Fibroblast of mammary gland (primary cell): Measurements from ENCODE around the gene TMEM134.

Experiments
- DNase-seq: peaks from one replicate; pipeline ENCODE4 v3.0.0-alpha.2; 2010; ENCODE audit warnings: low read depth
- H3K4me3 ChIP-seq: 2 replicates; pipeline ENCODE4 v1.5.1; 2011; ENCODE audit warnings: low read depth, mild to moderate bottlenecking, low read length, moderate library complexity; ENCODE audit not compliant: control insufficient read depth
- CTCF ChIP-seq: conservative IDR thresholded peaks from 2 replicates; pipeline ENCODE4 v1.5.1; 2011; ENCODE audit warnings: low read depth, low read length, inconsistent platforms; ENCODE audit not compliant: control insufficient read depth, insufficient read depth

TMEM134 gene

GRCh38 chr11:67507864-67508485, 38.9 kb upstream of the TMEM134 start, which contains the start of gene CDK2AP2:
Gene CDK2AP2, minus strand, starts transcription at chr11:67508162. Its CDS starts 80 bp downstream, at chr11:67508082.
- no peak for TF ChIP-seq CTCF
- peak; percentile 99 for DNase-seq
- peak within 1 kb of the TSS; percentile 72 for H3K4me3 ChIP-seq

GRCh38 chr11:67507242-67507863, 38.3 kb upstream of the TMEM134 start:
- DNase-seq, result peak; percentile 74
- peak overlapping the region; percentile 72 for H3K4me3 ChIP-seq
- TF ChIP-seq CTCF, result no peak

DNA sequence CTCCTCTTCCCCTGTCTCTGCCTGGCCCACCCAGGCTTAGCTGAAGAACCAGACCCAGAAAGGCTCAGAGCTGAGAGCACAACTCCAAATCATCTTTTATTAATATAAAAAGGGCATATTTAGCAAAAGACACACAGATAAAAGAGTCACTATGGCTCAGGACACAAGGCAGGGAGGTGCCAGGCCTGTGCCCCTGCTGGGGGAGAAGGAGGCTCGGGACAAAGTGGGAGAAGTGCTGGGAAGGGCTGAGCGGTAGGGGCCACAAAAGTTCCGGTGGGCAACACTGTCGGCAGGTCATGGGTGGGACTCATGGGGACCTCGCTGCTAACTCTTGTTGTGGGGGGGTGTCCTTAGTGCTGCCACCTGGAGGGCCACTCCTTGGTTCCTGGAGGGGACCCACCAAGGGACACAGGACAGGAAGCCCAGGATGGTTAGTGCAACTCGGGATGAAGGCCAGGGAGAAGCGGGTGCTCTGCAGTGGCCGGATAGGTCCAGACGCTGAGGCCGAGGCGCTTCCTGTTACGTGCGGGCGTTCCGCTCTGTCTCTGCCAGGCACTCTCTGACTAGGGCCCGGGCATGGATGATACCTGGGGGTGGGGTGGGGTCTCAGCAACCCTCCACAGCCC, 37.5 kb upstream of the TMEM134 start:
- TF ChIP-seq CTCF, result no peak
- H3K4me3 ChIP-seq, result no peak overlapping the region
- no peak for DNase-seq

GRCh38 chr11:67505605-67506396, 36.8 kb upstream of the TMEM134 start:
- H3K4me3 ChIP-seq, result peak overlapping the region; percentile 19
- peak; percentile 88 for TF ChIP-seq CTCF
- peak; percentile 90 for DNase-seq

- peak within 1 kb of the TSS; percentile 64 for H3K4me3 ChIP-seq
- no peak for TF ChIP-seq CTCF
- DNase-seq, result no peak
Observed at GRCh38 chr11:67504950-67505581, 36.0 kb upstream of the TMEM134 start, which contains the start of gene PITPNM1. Gene PITPNM1, minus strand, starts transcription at chr11:67505363. Its CDS starts 1,183 bp downstream, at chr11:67504180.
